Tibial nerve (tissue), 4 donors: ENCODE measurements around the gene LRPAP1.

ENCODE experiments used
- EP300 ChIP-seq, 2 donors: sonication (generic); formaldehyde crosslinking; IDR thresholded peaks; one replicate each; pipeline ENCODE4 v1.6.1; 2017; ENCODE audit warnings: antibody characterized with exemption in 2 of 2, mild to moderate bottlenecking in 1 of 2
- POLR2A ChIP-seq, 2 donors: fragments of 450-650 bp; IDR thresholded peaks; one replicate each; pipeline ENCODE4 v1.6.1; 2017; ENCODE audit warnings: antibody characterized with exemption in 2 of 2, mild to moderate bottlenecking in 2 of 2, moderate library complexity in 2 of 2
- TF ChIP-seq, protein P1 (sequence below), 5 experiments: fragments of 200-600 bp in 3 of 5; fragments of 450-650 bp in 2 of 5; sonication (generic) in 3 of 5; IDR thresholded peaks; one replicate each; pipeline ENCODE4 v1.5.1; 2016 to 2019; ENCODE audit warnings: antibody characterized with exemption in 5 of 5, mild to moderate bottlenecking in 3 of 5, moderate library complexity in 2 of 5

DNA sequence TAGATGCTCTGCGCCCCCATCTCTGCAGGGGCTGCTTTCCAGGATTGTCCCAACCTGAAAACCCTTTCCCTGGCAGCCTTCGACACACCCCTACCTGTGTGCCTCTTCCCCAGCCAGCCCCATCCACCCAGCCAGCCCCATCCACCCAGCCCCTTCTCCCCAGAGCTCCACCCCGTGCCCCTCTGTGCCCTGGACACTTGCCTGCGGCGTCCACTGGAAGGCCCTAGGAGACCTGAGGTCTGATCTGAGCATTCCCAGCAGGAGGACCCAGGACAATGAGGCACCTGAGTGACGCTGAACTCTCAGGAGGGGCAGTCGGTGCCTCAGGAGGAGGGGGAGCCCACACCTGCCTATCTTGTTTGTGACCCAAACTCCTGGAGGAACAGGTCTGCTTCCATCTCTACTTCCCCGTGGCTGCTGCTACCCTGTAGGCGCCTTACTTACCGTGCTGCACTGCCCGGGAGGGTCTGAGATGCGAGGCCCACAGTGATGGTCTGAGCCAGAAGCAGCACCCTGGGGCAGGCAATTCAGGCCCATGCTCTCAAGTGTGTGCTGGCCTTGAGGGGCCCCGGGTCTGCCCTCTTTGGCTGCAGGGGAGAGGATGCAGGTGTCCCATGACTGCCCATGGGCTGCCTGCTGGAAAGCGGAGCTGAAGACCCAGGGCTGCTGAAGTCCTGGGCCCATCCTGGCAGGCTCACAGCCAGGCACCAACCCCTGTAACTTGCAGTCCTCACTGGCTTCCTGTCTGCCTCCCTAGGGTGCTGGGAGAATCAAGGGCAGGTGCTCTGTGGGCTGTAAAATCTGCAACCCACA lies 4.9 kb downstream of the LRPAP1 start:
- TF ChIP-seq EP300 (IDR thresholded peaks at IDR 0.05) (no peak), POLR2A (IDR thresholded peaks at IDR 0.05) (no peak)
- TF ChIP-seq, protein P1, sequence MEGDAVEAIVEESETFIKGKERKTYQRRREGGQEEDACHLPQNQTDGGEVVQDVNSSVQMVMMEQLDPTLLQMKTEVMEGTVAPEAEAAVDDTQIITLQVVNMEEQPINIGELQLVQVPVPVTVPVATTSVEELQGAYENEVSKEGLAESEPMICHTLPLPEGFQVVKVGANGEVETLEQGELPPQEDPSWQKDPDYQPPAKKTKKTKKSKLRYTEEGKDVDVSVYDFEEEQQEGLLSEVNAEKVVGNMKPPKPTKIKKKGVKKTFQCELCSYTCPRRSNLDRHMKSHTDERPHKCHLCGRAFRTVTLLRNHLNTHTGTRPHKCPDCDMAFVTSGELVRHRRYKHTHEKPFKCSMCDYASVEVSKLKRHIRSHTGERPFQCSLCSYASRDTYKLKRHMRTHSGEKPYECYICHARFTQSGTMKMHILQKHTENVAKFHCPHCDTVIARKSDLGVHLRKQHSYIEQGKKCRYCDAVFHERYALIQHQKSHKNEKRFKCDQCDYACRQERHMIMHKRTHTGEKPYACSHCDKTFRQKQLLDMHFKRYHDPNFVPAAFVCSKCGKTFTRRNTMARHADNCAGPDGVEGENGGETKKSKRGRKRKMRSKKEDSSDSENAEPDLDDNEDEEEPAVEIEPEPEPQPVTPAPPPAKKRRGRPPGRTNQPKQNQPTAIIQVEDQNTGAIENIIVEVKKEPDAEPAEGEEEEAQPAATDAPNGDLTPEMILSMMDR (IDR thresholded peaks at IDR 0.05) = no peak
